SU-DHL-6 (cell line): ENCODE measurements around the gene BLOC1S1.

ENCODE experiments used
- H2AFZ ChIP-seq: fragments of 200-600 bp; sonication (generic); 2 replicates; pipeline ENCODE4 v1.6.1; 2014; ENCODE audit warnings: low read depth, mild to moderate bottlenecking, moderate library complexity, mixed read lengths, antibody characterized with exemption, low read length; ENCODE audit not compliant: severe bottlenecking
- H3F3A ChIP-seq: fragments of 200-600 bp; shearing (Covaris generic); 2 replicates; pipeline ENCODE4 v1.6.0; 2016; ENCODE audit warnings: antibody characterized with exemption, mild to moderate bottlenecking; ENCODE audit not compliant: insufficient read depth
- H3K27ac ChIP-seq: fragments of 200-600 bp; sonication (generic); 2 replicates; pipeline ENCODE4 v1.5.1; 2016; ENCODE audit warnings: low read depth, mild to moderate bottlenecking, low read length, moderate library complexity, mixed read lengths
- H3K27me3 ChIP-seq: fragments of 200-600 bp; sonication (generic), shearing (Covaris generic); 2 replicates; pipeline ENCODE4 v1.6.0; 2014; ENCODE audit warnings: mild to moderate bottlenecking, low read length
- H3K36me3 ChIP-seq: fragments of 200-600 bp; sonication (generic); 2 replicates; pipeline ENCODE4 v1.6.1; 2014; ENCODE audit warnings: mild to moderate bottlenecking, low read length, mixed read lengths
- H3K4me2 ChIP-seq: fragments of 300-600, 200-600 bp; shearing (Covaris generic), sonication (generic); 2 replicates; pipeline ENCODE4 v1.6.0; 2014; ENCODE audit warnings: low read length, low read depth, mild to moderate bottlenecking; ENCODE audit not compliant: poor library complexity, severe bottlenecking
- H3K4me3 ChIP-seq: fragments of 200-600 bp; sonication (generic); 2 replicates; pipeline ENCODE4 v1.5.1; 2014; ENCODE audit warnings: antibody characterized with exemption, low read length, mild to moderate bottlenecking, mixed read lengths; ENCODE audit not compliant: insufficient read depth, poor library complexity, severe bottlenecking
- H3K79me2 ChIP-seq: fragments of 200-600 bp; sonication (generic); 2 replicates; pipeline ENCODE4 v1.6.1; 2014; ENCODE audit warnings: mild to moderate bottlenecking, low read length, moderate library complexity; ENCODE audit not compliant: insufficient read depth
- H3K9ac ChIP-seq: fragments of 200-600 bp; sonication (generic); 2 replicates; pipeline ENCODE4 v1.7.0; 2014; ENCODE audit warnings: mild to moderate bottlenecking, low read length
- H3K9me2 ChIP-seq: fragments of 200-600 bp; sonication (generic); replicated peaks from 2 replicates; pipeline ENCODE4 v1.6.1; 2014; ENCODE audit warnings: low read length; ENCODE audit not compliant: insufficient read depth
- H3K9me3 ChIP-seq: fragments of 200-600 bp; sonication (generic); 2 replicates; pipeline ENCODE4 v1.6.1; 2014; ENCODE audit warnings: low read length, mixed read lengths; ENCODE audit not compliant: insufficient read depth
- H4K20me1 ChIP-seq: fragments of 200-600 bp; sonication (generic); 2 replicates; pipeline ENCODE4 v1.6.1; 2014; ENCODE audit warnings: low read depth, mild to moderate bottlenecking, antibody characterized with exemption, low read length, moderate library complexity, mixed read lengths
- EZH2phosphoT487 ChIP-seq: fragments of 200-600 bp; sonication (generic), shearing (Covaris generic); conservative IDR thresholded peaks from 2 replicates; pipeline ENCODE4 v1.6.1; 2018; ENCODE audit warnings: mild to moderate bottlenecking, antibody characterized with exemption, low read length, moderate library complexity, mixed read lengths
- TF ChIP-seq, protein P1 (sequence below): fragments of 200-600 bp; sonication (generic); IDR thresholded peaks from one replicate; pipeline ENCODE4 v1.5.1; 2017; ENCODE audit warnings: antibody characterized with exemption, mild to moderate bottlenecking, low read length, moderate library complexity; ENCODE audit not compliant: insufficient read depth, poor library complexity, severe bottlenecking

BLOC1S1 gene

DNA sequence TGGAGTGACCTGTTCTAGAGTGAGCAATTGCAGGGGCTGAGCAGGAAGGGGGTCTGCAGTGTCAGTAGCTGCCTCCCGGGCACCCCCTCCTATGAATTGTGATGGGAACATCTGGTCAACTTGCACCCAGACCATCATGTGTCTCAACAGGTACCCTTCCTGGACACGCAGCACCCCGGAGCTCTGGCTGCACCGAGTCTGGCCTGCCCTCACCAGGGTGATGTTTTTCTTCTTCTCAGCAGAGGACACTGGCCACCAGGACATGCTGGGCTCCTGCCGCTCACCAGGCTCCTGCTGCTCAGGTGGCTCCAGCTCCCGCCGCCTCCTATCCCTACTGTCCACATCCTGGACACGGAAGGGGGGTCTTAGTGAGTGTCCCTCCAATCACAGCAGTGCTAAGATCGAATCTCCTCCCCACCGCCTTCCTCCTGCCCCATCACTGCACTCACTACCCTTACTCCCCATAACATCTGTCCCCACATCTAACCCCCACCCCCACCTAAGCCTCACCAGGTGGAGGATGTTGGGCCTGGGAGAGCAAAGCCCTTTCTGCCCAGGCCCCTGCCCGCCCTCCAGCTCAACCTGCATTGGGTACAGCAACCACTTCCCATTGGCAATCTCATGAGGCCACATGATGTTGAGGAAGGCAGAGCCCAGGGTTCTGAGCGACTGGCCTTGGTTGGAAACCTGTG lies 23.1 kb upstream of the BLOC1S1 start:
- Histone ChIP-seq H3K9ac (no peak overlapping the region), H3K4me3 (no peak overlapping the region), H3K36me3 (no peaks in the 10 kb centered on the region), H3K4me2 (no peak overlapping the region), H3K9me3 (no peaks in the 10 kb centered on the region), H4K20me1 (no peaks in the 10 kb centered on the region), H3K27ac (no peak overlapping the region), H2AFZ (no peak overlapping the region), H3K27me3 (no peaks in the 10 kb centered on the region), H3F3A (no peaks in the 10 kb centered on the region), H3K9me2 (no peaks in the 10 kb centered on the region), H3K79me2 (no peaks in the 10 kb centered on the region)
- TF ChIP-seq, protein P1, sequence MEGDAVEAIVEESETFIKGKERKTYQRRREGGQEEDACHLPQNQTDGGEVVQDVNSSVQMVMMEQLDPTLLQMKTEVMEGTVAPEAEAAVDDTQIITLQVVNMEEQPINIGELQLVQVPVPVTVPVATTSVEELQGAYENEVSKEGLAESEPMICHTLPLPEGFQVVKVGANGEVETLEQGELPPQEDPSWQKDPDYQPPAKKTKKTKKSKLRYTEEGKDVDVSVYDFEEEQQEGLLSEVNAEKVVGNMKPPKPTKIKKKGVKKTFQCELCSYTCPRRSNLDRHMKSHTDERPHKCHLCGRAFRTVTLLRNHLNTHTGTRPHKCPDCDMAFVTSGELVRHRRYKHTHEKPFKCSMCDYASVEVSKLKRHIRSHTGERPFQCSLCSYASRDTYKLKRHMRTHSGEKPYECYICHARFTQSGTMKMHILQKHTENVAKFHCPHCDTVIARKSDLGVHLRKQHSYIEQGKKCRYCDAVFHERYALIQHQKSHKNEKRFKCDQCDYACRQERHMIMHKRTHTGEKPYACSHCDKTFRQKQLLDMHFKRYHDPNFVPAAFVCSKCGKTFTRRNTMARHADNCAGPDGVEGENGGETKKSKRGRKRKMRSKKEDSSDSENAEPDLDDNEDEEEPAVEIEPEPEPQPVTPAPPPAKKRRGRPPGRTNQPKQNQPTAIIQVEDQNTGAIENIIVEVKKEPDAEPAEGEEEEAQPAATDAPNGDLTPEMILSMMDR = no peak
- no peak for TF ChIP-seq EZH2phosphoT487

DNA sequence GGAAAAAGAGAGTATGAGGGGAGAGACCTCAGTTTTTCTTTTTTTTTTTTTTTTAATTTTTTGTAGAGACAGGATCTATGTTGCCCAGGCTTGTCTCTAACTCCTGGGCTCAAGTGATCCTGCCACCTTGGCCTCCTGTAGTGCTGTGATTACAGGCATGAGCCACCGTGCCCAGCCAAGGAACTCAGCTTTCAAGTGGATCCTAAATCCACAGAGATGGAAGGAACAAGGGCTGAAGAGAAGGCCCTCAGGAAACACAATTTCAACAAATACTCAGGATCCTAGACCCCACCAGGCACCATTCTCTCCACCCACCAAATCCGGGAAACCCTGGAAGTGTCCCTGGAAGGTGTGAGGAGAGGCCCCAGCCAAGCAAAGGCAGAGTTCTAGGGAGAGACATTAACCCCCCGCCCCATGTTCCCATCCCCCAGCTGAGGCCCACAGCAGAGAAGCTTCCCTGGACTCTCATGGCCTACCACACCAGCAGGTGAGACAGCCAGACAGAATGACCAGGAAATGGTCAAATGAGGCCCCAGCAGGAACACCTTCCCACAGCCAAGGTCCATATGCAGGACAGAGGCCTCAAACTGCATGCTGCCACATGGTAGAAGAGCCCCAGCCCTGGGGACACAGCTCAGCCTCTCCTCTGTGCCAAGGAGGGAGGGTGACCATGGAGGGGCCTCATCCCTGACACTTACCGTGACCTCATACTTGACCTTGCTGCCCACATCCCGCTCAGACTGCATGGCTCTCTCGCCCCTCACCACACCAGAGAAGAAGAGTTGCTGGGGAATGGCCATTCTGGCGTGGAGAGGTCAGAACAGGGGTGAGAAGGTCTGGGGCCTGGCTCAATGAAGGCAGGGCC lies 22.3 kb upstream of the BLOC1S1 start:
- Histone ChIP-seq H3K27me3 (no peaks in the 10 kb centered on the region), H3K9me2 (no peaks in the 10 kb centered on the region), H4K20me1 (no peaks in the 10 kb centered on the region), H3K27ac (no peak overlapping the region), H2AFZ (no peak overlapping the region), H3K9ac (no peak overlapping the region), H3K79me2 (no peaks in the 10 kb centered on the region), H3K9me3 (no peaks in the 10 kb centered on the region), H3K4me3 (no peak overlapping the region), H3K36me3 (no peaks in the 10 kb centered on the region), H3K4me2 (no peak overlapping the region), H3F3A (no peaks in the 10 kb centered on the region)
- no peak for TF ChIP-seq EZH2phosphoT487
- TF ChIP-seq, protein P1 = no peak

DNA sequence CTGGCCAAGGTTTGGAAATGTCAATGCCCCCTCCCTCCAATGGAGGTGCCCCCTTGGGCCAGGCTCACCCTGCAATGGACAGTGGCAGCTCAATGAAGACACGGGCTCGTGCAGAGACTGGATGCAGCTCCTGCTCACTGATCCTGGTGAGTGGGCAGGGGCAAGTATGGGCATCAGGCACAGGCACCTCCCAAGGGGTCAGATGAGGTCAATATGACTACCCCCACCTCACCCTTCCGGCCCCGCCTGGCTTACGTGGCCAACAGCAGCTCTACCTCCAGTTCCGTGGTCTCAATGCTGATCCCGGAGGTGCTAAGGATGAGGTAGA lies 21.7 kb upstream of the BLOC1S1 start:
- Histone ChIP-seq H3K27me3 (no peaks in the 10 kb centered on the region), H2AFZ (no peak overlapping the region), H3F3A (no peaks in the 10 kb centered on the region), H3K79me2 (no peaks in the 10 kb centered on the region), H3K9me3 (no peaks in the 10 kb centered on the region), H3K4me3 (no peak overlapping the region), H3K27ac (no peak overlapping the region), H3K9ac (no peak overlapping the region), H3K9me2 (no peaks in the 10 kb centered on the region), H3K36me3 (no peaks in the 10 kb centered on the region), H4K20me1 (no peaks in the 10 kb centered on the region), H3K4me2 (no peak overlapping the region)
- TF ChIP-seq, protein P1 = no peak
- TF ChIP-seq EZH2phosphoT487 = no peak
